Neural cell (in vitro differentiated cells): ENCODE measurements around the gene UMAD1. TPM values are rescaled to one million over a fixed set of nuclear protein-coding genes. Genes with fewer than 3 reads are reported as not detected.

Experiments used
- H2AFZ ChIP-seq: fragments of 200-600, 300-800 bp; sonication (generic), shearing (Covaris generic); 2 replicates; pipeline ENCODE4 v1.6.0; 2014; ENCODE audit warnings: low read depth, mild to moderate bottlenecking, antibody characterized with exemption, low read length, moderate library complexity
- H3F3A ChIP-seq: fragments of 200-600 bp; shearing (Covaris generic); 2 replicates; pipeline ENCODE4 v1.6.1; 2016; ENCODE audit warnings: mild to moderate bottlenecking, moderate library complexity, mixed read lengths, antibody characterized with exemption, low read length; ENCODE audit not compliant: insufficient read depth, poor library complexity, severe bottlenecking
- H3K27ac ChIP-seq: fragments of 200-600, 300-800 bp; sonication (generic), shearing (Covaris generic); 2 replicates; pipeline ENCODE4 v1.5.1; 2014; ENCODE audit warnings: mild to moderate bottlenecking, low read length, moderate library complexity
- H3K27me3 ChIP-seq: fragments of 300-800, 200-600 bp; sonication (generic), shearing (Covaris generic); 2 replicates; pipeline ENCODE4 v1.6.0; 2014; ENCODE audit warnings: mild to moderate bottlenecking, low read depth, low read length, moderate library complexity; ENCODE audit not compliant: insufficient read depth
- H3K36me3 ChIP-seq: fragments of 300-800, 200-600 bp; sonication (generic), shearing (Covaris generic); 2 replicates; pipeline ENCODE4 v1.5.1; 2014; ENCODE audit warnings: mild to moderate bottlenecking, antibody characterized with exemption, low read length, moderate library complexity; ENCODE audit not compliant: insufficient read depth
- H3K4me2 ChIP-seq: fragments of 300-800, 200-600 bp; sonication (generic), shearing (Covaris generic); 2 replicates; pipeline ENCODE4 v1.6.0; 2014; ENCODE audit warnings: mild to moderate bottlenecking, low read length
- H3K4me3 ChIP-seq: fragments of 300-800, 200-600 bp; sonication (generic), shearing (Covaris generic); 2 replicates; pipeline ENCODE4 v1.5.1; 2014; ENCODE audit warnings: mild to moderate bottlenecking, low read length, moderate library complexity
- H3K79me2 ChIP-seq: fragments of 200-600 bp; shearing (Covaris generic); replicated peaks from 2 replicates; pipeline ENCODE4 v1.6.0; 2014; ENCODE audit warnings: mild to moderate bottlenecking, low read length, moderate library complexity; ENCODE audit not compliant: insufficient read depth
- H3K9ac ChIP-seq: fragments of 300-800, 200-600 bp; sonication (generic), shearing (Covaris generic); 2 replicates; pipeline ENCODE4 v1.6.1; 2016; ENCODE audit warnings: mild to moderate bottlenecking, low read length, mixed read lengths
- H3K9me2 ChIP-seq: fragments of 200-600 bp; shearing (Covaris generic); 2 replicates; pipeline ENCODE4 v1.6.1; 2016; ENCODE audit warnings: mild to moderate bottlenecking, low read length, mixed read lengths; ENCODE audit not compliant: insufficient read depth
- H3K9me3 ChIP-seq: fragments of 200-600, 300-800 bp; sonication (generic), shearing (Covaris generic); 2 replicates; pipeline ENCODE4 v1.6.1; 2016; ENCODE audit warnings: mild to moderate bottlenecking, mixed run types, low read length, moderate library complexity, mixed read lengths
- H4K20me1 ChIP-seq: fragments of 200-600 bp; shearing (Covaris generic); 2 replicates; pipeline ENCODE4 v1.6.1; 2016; ENCODE audit warnings: mild to moderate bottlenecking, mixed run types; ENCODE audit not compliant: insufficient read depth
- CTCF ChIP-seq: fragments of 450-650 bp; IDR thresholded peaks from 2 replicates; pipeline ENCODE4 v1.5.1; 2014; ENCODE audit warnings: antibody characterized with exemption, mild to moderate bottlenecking, moderate library complexity; ENCODE audit not compliant: poor library complexity, severe bottlenecking
- EP300 ChIP-seq: fragments of 450-650 bp; conservative IDR thresholded peaks from 2 replicates; pipeline ENCODE4 v1.6.1; 2014; ENCODE audit warnings: antibody characterized with exemption, mild to moderate bottlenecking, moderate library complexity; ENCODE audit not compliant: poor library complexity, severe bottlenecking
- EZH2 ChIP-seq: fragments of 200-600, 300-800 bp; shearing (Covaris generic), sonication (generic); IDR thresholded peaks from 2 replicates; pipeline ENCODE4 v1.6.1; 2014; ENCODE audit warnings: antibody characterized with exemption, low read length, borderline replicate concordance, mild to moderate bottlenecking; ENCODE audit not compliant: insufficient read depth, poor library complexity, severe bottlenecking
- MXI1 ChIP-seq: fragments of 450-650 bp; conservative IDR thresholded peaks from 2 replicates; pipeline ENCODE4 v1.6.1; 2014; ENCODE audit warnings: antibody characterized with exemption, mild to moderate bottlenecking; ENCODE audit not compliant: poor library complexity, severe bottlenecking
- POLR2AphosphoS5 ChIP-seq: IDR thresholded peaks from 2 replicates; pipeline ENCODE4 v1.6.1; 2012
- RAD21 ChIP-seq: fragments of 450-650 bp; conservative IDR thresholded peaks from 2 replicates; pipeline ENCODE4 v1.6.1; 2014; ENCODE audit warnings: antibody characterized with exemption, mild to moderate bottlenecking, moderate library complexity
- SMC3 ChIP-seq: fragments of 450-650 bp; conservative IDR thresholded peaks from 2 replicates; pipeline ENCODE4 v1.6.1; 2014; ENCODE audit warnings: antibody characterized with exemption, mild to moderate bottlenecking, moderate library complexity; ENCODE audit not compliant: poor library complexity
- TAF1 ChIP-seq: IDR thresholded peaks from 2 replicates; pipeline ENCODE4 v1.6.1; 2012; ENCODE audit warnings: low read depth
- polyA plus RNA-seq: library from polyadenylated mRNA; depleted of rRNA; stranded (reverse); fragments of >200 nt; gene quantifications from 2 replicates; pipeline ENCODE4 v1.2.3, GENCODE V29; 2014
- TF ChIP-seq, protein P1 (sequence below): IDR thresholded peaks from 2 replicates; pipeline ENCODE4 v1.6.1; 2012; ENCODE audit warnings: borderline replicate concordance

The UMAD1 gene
- polyA plus RNA-seq, 1 donor from 2014 or later: 14.7 TPM

GRCh38 chr7:7772397-7772821, 131.9 kb downstream of the UMAD1 start:
- H3K9me3 ChIP-seq: no peaks in the 10 kb centered on the region
- H3K36me3 ChIP-seq: no peaks in the 10 kb centered on the region
- no peaks in the 10 kb centered on the region for H3K27me3 ChIP-seq
- no peak overlapping the region for H2AFZ ChIP-seq
- no peaks in the 10 kb centered on the region for H3K79me2 ChIP-seq
- H3K4me3 ChIP-seq: no peak overlapping the region
- no peaks in the 10 kb centered on the region for H4K20me1 ChIP-seq
- H3K9me2 ChIP-seq: no peaks in the 10 kb centered on the region
- no peak overlapping the region for H3K27ac ChIP-seq
- no peaks in the 10 kb centered on the region for H3F3A ChIP-seq
- H3K4me2 ChIP-seq: no peak overlapping the region
- TF ChIP-seq, protein P1, sequence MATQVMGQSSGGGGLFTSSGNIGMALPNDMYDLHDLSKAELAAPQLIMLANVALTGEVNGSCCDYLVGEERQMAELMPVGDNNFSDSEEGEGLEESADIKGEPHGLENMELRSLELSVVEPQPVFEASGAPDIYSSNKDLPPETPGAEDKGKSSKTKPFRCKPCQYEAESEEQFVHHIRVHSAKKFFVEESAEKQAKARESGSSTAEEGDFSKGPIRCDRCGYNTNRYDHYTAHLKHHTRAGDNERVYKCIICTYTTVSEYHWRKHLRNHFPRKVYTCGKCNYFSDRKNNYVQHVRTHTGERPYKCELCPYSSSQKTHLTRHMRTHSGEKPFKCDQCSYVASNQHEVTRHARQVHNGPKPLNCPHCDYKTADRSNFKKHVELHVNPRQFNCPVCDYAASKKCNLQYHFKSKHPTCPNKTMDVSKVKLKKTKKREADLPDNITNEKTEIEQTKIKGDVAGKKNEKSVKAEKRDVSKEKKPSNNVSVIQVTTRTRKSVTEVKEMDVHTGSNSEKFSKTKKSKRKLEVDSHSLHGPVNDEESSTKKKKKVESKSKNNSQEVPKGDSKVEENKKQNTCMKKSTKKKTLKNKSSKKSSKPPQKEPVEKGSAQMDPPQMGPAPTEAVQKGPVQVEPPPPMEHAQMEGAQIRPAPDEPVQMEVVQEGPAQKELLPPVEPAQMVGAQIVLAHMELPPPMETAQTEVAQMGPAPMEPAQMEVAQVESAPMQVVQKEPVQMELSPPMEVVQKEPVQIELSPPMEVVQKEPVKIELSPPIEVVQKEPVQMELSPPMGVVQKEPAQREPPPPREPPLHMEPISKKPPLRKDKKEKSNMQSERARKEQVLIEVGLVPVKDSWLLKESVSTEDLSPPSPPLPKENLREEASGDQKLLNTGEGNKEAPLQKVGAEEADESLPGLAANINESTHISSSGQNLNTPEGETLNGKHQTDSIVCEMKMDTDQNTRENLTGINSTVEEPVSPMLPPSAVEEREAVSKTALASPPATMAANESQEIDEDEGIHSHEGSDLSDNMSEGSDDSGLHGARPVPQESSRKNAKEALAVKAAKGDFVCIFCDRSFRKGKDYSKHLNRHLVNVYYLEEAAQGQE: no peak
- TF ChIP-seq RAD21 (no peak), EP300 (no peak), POLR2AphosphoS5 (no peak), CTCF (no peak), EZH2 (no peak), SMC3 (no peak), TAF1 (no peak), MXI1 (no peak)
- no peak overlapping the region for H3K9ac ChIP-seq

GRCh38 chr7:7773334-7774309, 133.1 kb downstream of the UMAD1 start:
- TF ChIP-seq EP300: no peak
- TF ChIP-seq SMC3: no peak
- no peak for TF ChIP-seq EZH2
- TF ChIP-seq POLR2AphosphoS5: no peak
- TF ChIP-seq CTCF: no peak
- TF ChIP-seq MXI1: no peak
- TF ChIP-seq, protein P1: no peak
- TF ChIP-seq RAD21: no peak
- no peak for TF ChIP-seq TAF1
- H3K27ac ChIP-seq: no peak overlapping the region
- no peaks in the 10 kb centered on the region for H3K27me3 ChIP-seq

More at GRCh38 chr7:7773334-7774309, 133.1 kb downstream of the UMAD1 start:
- Histone ChIP-seq H3K9me3 (no peaks in the 10 kb centered on the region), H2AFZ (no peak overlapping the region), H3K4me3 (no peak overlapping the region), H3K36me3 (no peaks in the 10 kb centered on the region), H3K9ac (no peak overlapping the region), H3K9me2 (no peaks in the 10 kb centered on the region), H3F3A (no peaks in the 10 kb centered on the region), H4K20me1 (no peaks in the 10 kb centered on the region), H3K79me2 (no peaks in the 10 kb centered on the region), H3K4me2 (no peak overlapping the region)
